IPS-18c (cell line): Measurements from ENCODE around the gene PNPLA7.
A peak's percentile ranks its signal among the peaks of the same experiment; 100 is the strongest.
"Not testable (repeated sequence)": the region's sequence is repeated elsewhere in the genome, so short reads cannot be mapped to it uniquely, and the experiment has no call there.

Experiments used
- H3K4me3 ChIP-seq: 2 replicates; pipeline ENCODE4 v1.7.0; 2013; ENCODE audit warnings: low read depth, mild to moderate bottlenecking, low read length, moderate library complexity; ENCODE audit not compliant: insufficient read depth
- H3K9me3 ChIP-seq: one replicate; pipeline ENCODE4 v1.6.1; 2013; ENCODE audit warnings: mild to moderate bottlenecking, low read length, moderate library complexity; ENCODE audit not compliant: control insufficient read depth, insufficient read depth

PNPLA7 gene

GRCh38 chr9:137552022-137552768 lies 2.0 kb upstream of the PNPLA7 start:
- H3K9me3 ChIP-seq, result no peaks in the 10 kb centered on the region
- H3K4me3 ChIP-seq, result peak overlapping the region; percentile 90

GRCh38 chr9:137551264-137552021 lies 1.2 kb upstream of the PNPLA7 start, which contains the start of gene MRPL41:
Gene MRPL41, plus strand, starts transcription at chr9:137551879. Its CDS starts 203 bp downstream, at chr9:137552082.
- H3K4me3 ChIP-seq, result peak within 1 kb of the TSS; percentile 90

GRCh38 chr9:137550958-137551263 lies 709 bp upstream of the PNPLA7 start:
- not testable (repeated sequence) for H3K9me3 ChIP-seq
- peak overlapping the region; percentile 49 for H3K4me3 ChIP-seq

More at GRCh38 chr9:137551264-137552021, 1.2 kb upstream of the PNPLA7 start, which contains the start of gene MRPL41:
- peaks cover 2% of the 10 kb centered on the region for H3K9me3 ChIP-seq

GRCh38 chr9:137547687-137548543 lies 2.3 kb downstream of the PNPLA7 start:
- Histone ChIP-seq H3K4me3 (no peak overlapping the region), H3K9me3 (peaks cover 4% of the 10 kb centered on the region)

- Histone ChIP-seq H3K4me3 (no peak overlapping the region), H3K9me3 (peaks cover 4% of the 10 kb centered on the region)
Measured at GRCh38 chr9:137545123-137545522, 5.1 kb downstream of the PNPLA7 start.

- peaks cover 4% of the 10 kb centered on the region for H3K9me3 ChIP-seq
- no peak overlapping the region for H3K4me3 ChIP-seq
Measured at GRCh38 chr9:137544176-137544760, 5.9 kb downstream of the PNPLA7 start.

GRCh38 chr9:137543237-137543963 lies 6.8 kb downstream of the PNPLA7 start:
- H3K9me3 ChIP-seq, result peaks cover 4% of the 10 kb centered on the region
- H3K4me3 ChIP-seq, result no peak overlapping the region

- no peak overlapping the region for H3K4me3 ChIP-seq
- peaks cover 4% of the 10 kb centered on the region for H3K9me3 ChIP-seq
Measured at GRCh38 chr9:137542486-137542885, 7.7 kb downstream of the PNPLA7 start.

GRCh38 chr9:137540536-137540935 lies 9.7 kb downstream of the PNPLA7 start:
- Histone ChIP-seq H3K4me3 (no peak overlapping the region), H3K9me3 (no peaks in the 10 kb centered on the region)

- no peak overlapping the region for H3K4me3 ChIP-seq
- H3K9me3 ChIP-seq, result no peaks in the 10 kb centered on the region
Measured at GRCh38 chr9:137538058-137538457, 12.1 kb downstream of the PNPLA7 start.

GRCh38 chr9:137536594-137537131 lies 13.5 kb downstream of the PNPLA7 start:
- not testable (repeated sequence) for H3K9me3 ChIP-seq, H3K4me3 ChIP-seq

- Histone ChIP-seq H3K4me3 (no peak overlapping the region), H3K9me3 (no peaks in the 10 kb centered on the region)
Measured at GRCh38 chr9:137535120-137535428, 15.1 kb downstream of the PNPLA7 start.

- Histone ChIP-seq H3K4me3 (no peak overlapping the region), H3K9me3 (no peaks in the 10 kb centered on the region)
Measured at GRCh38 chr9:137534256-137535119, 15.7 kb downstream of the PNPLA7 start.

GRCh38 chr9:137532891-137533468 lies 17.2 kb downstream of the PNPLA7 start:
- H3K4me3 ChIP-seq, H3K9me3 ChIP-seq: not testable (repeated sequence)

- no peaks in the 10 kb centered on the region for H3K9me3 ChIP-seq
- H3K4me3 ChIP-seq, result no peak overlapping the region
Measured at GRCh38 chr9:137531099-137531765, 19.0 kb downstream of the PNPLA7 start.
